ENCODE results near the gene CREB3. TPM values are rescaled to one million over a fixed set of nuclear protein-coding genes. Genes with fewer than 3 reads are reported as not detected.
A peak's percentile ranks its signal among the peaks of the same experiment; 100 is the strongest.

Gene CREB3
- 13.8 and 16.9 TPM in 2 replicates for total RNA-seq

- ChIA-PET POLR2A (interaction anchor here (0.5 to 4.1 kb wide), 31 partner anchors 9 to 1802 kb away, joined by 3 to 67 read pairs (median 7); partner anchors contain the start of genes ARHGEF39, CCDC107, CD72 and GBA2), CTCF (interaction anchor here (0.6 to 7.6 kb wide), 12 partner anchors 19 to 129 kb away, joined by 3 to 52 read pairs (median 6); partner anchors contain the start of genes CCDC107, RMRP and TESK1)
- TF ChIP-seq, protein P1, sequence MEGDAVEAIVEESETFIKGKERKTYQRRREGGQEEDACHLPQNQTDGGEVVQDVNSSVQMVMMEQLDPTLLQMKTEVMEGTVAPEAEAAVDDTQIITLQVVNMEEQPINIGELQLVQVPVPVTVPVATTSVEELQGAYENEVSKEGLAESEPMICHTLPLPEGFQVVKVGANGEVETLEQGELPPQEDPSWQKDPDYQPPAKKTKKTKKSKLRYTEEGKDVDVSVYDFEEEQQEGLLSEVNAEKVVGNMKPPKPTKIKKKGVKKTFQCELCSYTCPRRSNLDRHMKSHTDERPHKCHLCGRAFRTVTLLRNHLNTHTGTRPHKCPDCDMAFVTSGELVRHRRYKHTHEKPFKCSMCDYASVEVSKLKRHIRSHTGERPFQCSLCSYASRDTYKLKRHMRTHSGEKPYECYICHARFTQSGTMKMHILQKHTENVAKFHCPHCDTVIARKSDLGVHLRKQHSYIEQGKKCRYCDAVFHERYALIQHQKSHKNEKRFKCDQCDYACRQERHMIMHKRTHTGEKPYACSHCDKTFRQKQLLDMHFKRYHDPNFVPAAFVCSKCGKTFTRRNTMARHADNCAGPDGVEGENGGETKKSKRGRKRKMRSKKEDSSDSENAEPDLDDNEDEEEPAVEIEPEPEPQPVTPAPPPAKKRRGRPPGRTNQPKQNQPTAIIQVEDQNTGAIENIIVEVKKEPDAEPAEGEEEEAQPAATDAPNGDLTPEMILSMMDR (IDR thresholded peaks at IDR 0.05): no peak
- H3K4me1 Mint-ChIP-seq: peaks cover 9% of the 10 kb centered on the region
- H3K36me3 Mint-ChIP-seq (ENCODE audit: low read depth): peaks cover 33% of the 10 kb centered on the region
- no peaks in the 10 kb centered on the region for H3K27me3 Mint-ChIP-seq
- DNase-seq (peak; percentile 94), ATAC-seq (ENCODE audit: low read depth) (peak; percentile 86)
- H3K4me3 Mint-ChIP-seq: peak within 1 kb of the TSS; percentile 32
- intact Hi-C loops (cut with micrococcal nuclease): loop anchor here (1.0 to 10.0 kb wide), 15 partner anchors 13 to 1067 kb away; partner anchors contain the start of genes ATOSB, CCDC107, CCL27 and DNAJB5
- H3K27ac Mint-ChIP-seq: peak within 1 kb of the TSS; percentile 93
- no peaks in the 10 kb centered on the region for H3K9me3 Mint-ChIP-seq
Observed at GRCh38 chr9:35732185-35732799, at the start of gene CREB3, which contains the start of gene TLN1. Gene CREB3, plus strand, starts transcription at chr9:35732666. Its CDS starts 107 bp downstream, at chr9:35732773. Gene TLN1, minus strand, starts transcription at chr9:35732195. Its CDS starts 6,501 bp downstream, at chr9:35725694.

DNA sequence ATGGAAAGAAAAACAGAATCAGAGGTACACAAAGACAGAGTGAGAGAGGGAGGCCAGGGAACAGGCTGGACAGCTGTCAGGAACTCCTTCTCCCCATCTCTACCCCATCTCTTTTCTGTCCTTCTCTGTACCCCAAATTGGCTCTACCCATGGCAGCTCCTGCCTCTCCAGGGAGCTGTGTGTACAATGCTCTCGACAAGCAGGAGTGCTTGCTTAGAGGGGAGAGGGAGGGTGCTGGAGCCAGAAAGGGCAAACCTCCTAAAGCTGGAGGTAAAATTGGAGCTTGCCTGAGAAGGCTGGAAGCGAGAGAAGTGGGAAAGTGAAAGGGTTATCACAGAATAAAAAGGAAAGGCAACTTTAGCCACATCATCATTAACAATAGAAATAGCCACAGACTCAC lies 49.1 kb upstream of the CREB3 start:
- Mint-ChIP-seq H3K36me3 (ENCODE audit: low read depth) (no peaks in the 10 kb centered on the region), H3K9me3 (no peaks in the 10 kb centered on the region), H3K4me3 (no peak overlapping the region), H3K27me3 (no peaks in the 10 kb centered on the region), H3K27ac (no peak overlapping the region), H3K4me1 (peaks cover 21% of the 10 kb centered on the region)
- intact Hi-C loops (cut with micrococcal nuclease): loop anchor here (5.0 kb wide), 1 partner anchor 34 kb away; no protein-coding TSS in a partner anchor
- TF ChIP-seq, protein P1 (IDR thresholded peaks at IDR 0.05): no peak
- POLR2A ChIA-PET: interaction anchor here (0.7 kb wide), 1 partner anchor 27 kb away, joined by 3 read pairs; no protein-coding TSS in a partner anchor
- CTCF ChIA-PET: interaction anchor here (1.0 to 5.9 kb wide), 2 partner anchors 13 to 80 kb away, joined by 3 to 30 read pairs; no protein-coding TSS in a partner anchor
- ATAC-seq (ENCODE audit: low read depth) (no peak), DNase-seq (no peak)

- Mint-ChIP-seq H3K27me3 (no peaks in the 10 kb centered on the region), H3K4me3 (no peak overlapping the region), H3K4me1 (peaks cover 20% of the 10 kb centered on the region), H3K27ac (no peak overlapping the region), H3K9me3 (no peaks in the 10 kb centered on the region), H3K36me3 (ENCODE audit: low read depth) (no peaks in the 10 kb centered on the region)
- ChIA-PET CTCF (interaction anchor here (5.9 kb wide), 1 partner anchor 11 kb away, joined by 30 read pairs; no protein-coding TSS in a partner anchor), POLR2A (no interaction called here)
- intact Hi-C loops (cut with micrococcal nuclease): loop anchor here (5.0 kb wide), 1 partner anchor 32 kb away; no protein-coding TSS in a partner anchor
- DNase-seq (no peak), ATAC-seq (ENCODE audit: low read depth) (no peak)
- TF ChIP-seq, protein P1 (IDR thresholded peaks at IDR 0.05): no peak
Observed at GRCh38 chr9:35684921-35685320, 47.5 kb upstream of the CREB3 start.

- DNase-seq (no peak), ATAC-seq (ENCODE audit: low read depth) (no peak)
- Mint-ChIP-seq H3K27ac (no peak overlapping the region), H3K36me3 (ENCODE audit: low read depth) (no peaks in the 10 kb centered on the region), H3K9me3 (no peaks in the 10 kb centered on the region), H3K4me1 (peaks cover 14% of the 10 kb centered on the region), H3K27me3 (no peaks in the 10 kb centered on the region), H3K4me3 (no peak overlapping the region)
- ChIA-PET POLR2A (interaction anchor here (1.1 kb wide), 1 partner anchor 41 kb away, joined by 4 read pairs; no protein-coding TSS in a partner anchor), CTCF (interaction anchor here (3.6 kb wide), 1 partner anchor 10 kb away, joined by 23 read pairs; no protein-coding TSS in a partner anchor)
- intact Hi-C loops (cut with micrococcal nuclease): no loop called here
- TF ChIP-seq, protein P1 (IDR thresholded peaks at IDR 0.05): no peak
Observed at GRCh38 chr9:35685506-35685905, 47.0 kb upstream of the CREB3 start.

Measured in activated B cell treated with CpG ODN at 0.5 μM for 24 hours (primary cell).